Right atrium auricular region (tissue), 2 donors: ENCODE data around the gene FAM199X. TPM values are rescaled to one million over a fixed set of nuclear protein-coding genes. Genes with fewer than 3 reads are reported as not detected.
A peak's percentile ranks its signal among the peaks of the same experiment; 100 is the strongest.

ENCODE experiments used
- DNase-seq: peaks from one replicate; pipeline ENCODE4 v3.0.0-alpha.2; 2019; ENCODE audit warnings: low spot score
- H3K27ac ChIP-seq, 2 donors: fragments of 200-600 bp; sonication (generic); 1 replicate in 1 of 2; 2 replicates in 1 of 2; pipeline ENCODE4 v1.5.1; 2016 to 2019
- H3K27me3 ChIP-seq, 2 donors: fragments of 200-600 bp; sonication (generic); one replicate each; pipeline versions ENCODE4 v1.5.1 to v1.6.0; 2017 to 2019
- H3K36me3 ChIP-seq: fragments of 200-600 bp; sonication (generic); one replicate; pipeline ENCODE4 v1.5.1; 2016
- H3K4me1 ChIP-seq, 2 donors: fragments of 200-600 bp; sonication (generic); one replicate each; pipeline versions ENCODE4 v1.5.1 to v1.6.0; 2017 to 2019
- H3K4me3 ChIP-seq, 2 donors: fragments of 200-600 bp; sonication (generic); 1 replicate in 1 of 2; 2 replicates in 1 of 2; pipeline ENCODE4 v1.5.1; 2017 to 2019; ENCODE audit warnings: mild to moderate bottlenecking in 1 of 2, moderate library complexity in 1 of 2
- H3K9me3 ChIP-seq, 2 donors: fragments of 200-600 bp; sonication (generic); one replicate each; pipeline ENCODE4 v1.5.1; 2019
- CTCF ChIP-seq, 2 donors: fragments of 200-600 bp; sonication (generic); IDR thresholded peaks; one replicate each; pipeline ENCODE4 v1.5.1; 2019; ENCODE audit warnings: antibody characterized with exemption in 2 of 2
- total RNA-seq, 2 donors: library from RNA; depleted of rRNA; stranded (reverse); fragments of >200 nt; gene quantifications; one replicate each; pipeline ENCODE4 v1.1.0, GENCODE V29; 2016

Gene FAM199X
- 10 to 100 TPM; 12.2 to 14.4 TPM for total RNA-seq

GRCh38 chrX:104165894-104166734, at the start of gene FAM199X:
Gene FAM199X, plus strand, starts transcription at chrX:104166453. Its CDS starts 333 bp downstream, at chrX:104166786.
- Histone ChIP-seq H3K36me3 (no peaks in the 10 kb centered on the region), H3K27ac (peak within 1 kb of the TSS; percentile 81 to 85), H3K27me3 (no peaks in the 10 kb centered on the region), H3K4me3 (peak within 1 kb of the TSS; percentile 62 to 69), H3K9me3 (no peaks in the 10 kb centered on the region), H3K4me1 (peaks cover 0 to 13% of the 10 kb centered on the region in 2 donors)
- DNase-seq, result peak; percentile 83
- TF ChIP-seq CTCF (IDR thresholded peaks at IDR 0.05), result peak; percentile 61 to 70

GRCh38 chrX:104117759-104118158, 48.5 kb upstream of the FAM199X start:
- Histone ChIP-seq H3K4me3 (no peak overlapping the region), H3K27me3 (no peaks in the 10 kb centered on the region), H3K9me3 (no peaks in the 10 kb centered on the region), H3K27ac (no peak overlapping the region), H3K36me3 (no peaks in the 10 kb centered on the region), H3K4me1 (no peaks in the 10 kb centered on the region)
- no peak for TF ChIP-seq CTCF (IDR thresholded peaks at IDR 0.05)
- DNase-seq, result no peak

GRCh38 chrX:104118765-104119164, 47.5 kb upstream of the FAM199X start:
- no peaks in the 10 kb centered on the region for H3K4me1 ChIP-seq
- no peaks in the 10 kb centered on the region for H3K9me3 ChIP-seq
- no peak for TF ChIP-seq CTCF (IDR thresholded peaks at IDR 0.05)
- no peak overlapping the region for H3K27ac ChIP-seq
- no peak for DNase-seq
- no peaks in the 10 kb centered on the region for H3K36me3 ChIP-seq
- H3K4me3 ChIP-seq, result no peak overlapping the region
- H3K27me3 ChIP-seq, result no peaks in the 10 kb centered on the region

- H3K27me3 ChIP-seq, result no peaks in the 10 kb centered on the region
- H3K27ac ChIP-seq, result no peak overlapping the region
- H3K4me3 ChIP-seq, result no peak overlapping the region
- no peak for TF ChIP-seq CTCF (IDR thresholded peaks at IDR 0.05)
- no peak for DNase-seq
- no peaks in the 10 kb centered on the region for H3K9me3 ChIP-seq
- no peaks in the 10 kb centered on the region for H3K36me3 ChIP-seq
- H3K4me1 ChIP-seq, result no peaks in the 10 kb centered on the region
Observed at GRCh38 chrX:104122829-104123228, 43.4 kb upstream of the FAM199X start.

- H3K9me3 ChIP-seq, result no peaks in the 10 kb centered on the region
- H3K4me3 ChIP-seq, result no peak overlapping the region
- TF ChIP-seq CTCF (IDR thresholded peaks at IDR 0.05), result no peak
- H3K27me3 ChIP-seq, result no peaks in the 10 kb centered on the region
- no peak for DNase-seq
- H3K36me3 ChIP-seq, result no peaks in the 10 kb centered on the region
- H3K4me1 ChIP-seq, result no peaks in the 10 kb centered on the region
- H3K27ac ChIP-seq, result no peak overlapping the region
Observed at GRCh38 chrX:104126856-104127255, 39.4 kb upstream of the FAM199X start.
